Colonic mucosa (tissue), 4 donors: ENCODE measurements around the gene ANHX. TPM values are rescaled to one million over a fixed set of nuclear protein-coding genes. Genes with fewer than 3 reads are reported as not detected.
"Not testable (repeated sequence)": the region's sequence is repeated elsewhere in the genome, so short reads cannot be mapped to it uniquely, and the experiment has no call there.

Experiments
- DNase-seq: peaks from one replicate; pipeline ENCODE4 v3.0.0-alpha.2; 2020
- H3K27ac ChIP-seq: fragments of 200-600 bp; one replicate; pipeline ENCODE4 v1.8.0; 2021
- H3K27me3 ChIP-seq: fragments of 200-600 bp; one replicate; pipeline ENCODE4 v1.8.0; 2021
- H3K36me3 ChIP-seq: fragments of 200-600 bp; one replicate; pipeline ENCODE4 v1.8.0; 2021
- H3K4me1 ChIP-seq: fragments of 200-600 bp; one replicate; pipeline ENCODE4 v1.8.0; 2021; ENCODE audit warnings: mild to moderate bottlenecking
- H3K4me3 ChIP-seq: fragments of 200-600 bp; one replicate; pipeline ENCODE4 v1.8.0; 2021
- H3K9ac ChIP-seq, 2 donors: one replicate each; pipeline ENCODE4 v1.7.0; 2013; ENCODE audit warnings: control low read depth in 2 of 2, low read depth in 2 of 2, low read length in 2 of 2
- H3K9me3 ChIP-seq: fragments of 200-600 bp; one replicate; pipeline ENCODE4 v1.8.0; 2021
- intact Hi-C: fragments of 100-400 bp; cut with DNase I; formaldehyde crosslinking; loops from one replicate; pipeline ENCODE4 v1.14.1; 2022
- total RNA-seq, 2 donors: library from RNA; stranded (reverse); fragmentation: NEBNext Ultra II Directional in 1 of 2; extraction: Animal tissue kit (Norgen Biotek cat#: 25700) in 1 of 2; gene quantifications; one replicate each; pipeline ENCODE4 v1.2.1, GENCODE V29; 2021
- TF ChIP-seq, protein P1 (sequence below): fragments of 200-600 bp; IDR thresholded peaks from one replicate; pipeline ENCODE4 v1.8.0; 2022; ENCODE audit warnings: antibody characterized with exemption, mild to moderate bottlenecking
- donor health status: healthy.
- donor health status: DM: no; HTN: no; CAD: no.
- donor health status: DM: no; HTN: no; CAD: no.

The ANHX gene
- total RNA-seq = not detected

DNA sequence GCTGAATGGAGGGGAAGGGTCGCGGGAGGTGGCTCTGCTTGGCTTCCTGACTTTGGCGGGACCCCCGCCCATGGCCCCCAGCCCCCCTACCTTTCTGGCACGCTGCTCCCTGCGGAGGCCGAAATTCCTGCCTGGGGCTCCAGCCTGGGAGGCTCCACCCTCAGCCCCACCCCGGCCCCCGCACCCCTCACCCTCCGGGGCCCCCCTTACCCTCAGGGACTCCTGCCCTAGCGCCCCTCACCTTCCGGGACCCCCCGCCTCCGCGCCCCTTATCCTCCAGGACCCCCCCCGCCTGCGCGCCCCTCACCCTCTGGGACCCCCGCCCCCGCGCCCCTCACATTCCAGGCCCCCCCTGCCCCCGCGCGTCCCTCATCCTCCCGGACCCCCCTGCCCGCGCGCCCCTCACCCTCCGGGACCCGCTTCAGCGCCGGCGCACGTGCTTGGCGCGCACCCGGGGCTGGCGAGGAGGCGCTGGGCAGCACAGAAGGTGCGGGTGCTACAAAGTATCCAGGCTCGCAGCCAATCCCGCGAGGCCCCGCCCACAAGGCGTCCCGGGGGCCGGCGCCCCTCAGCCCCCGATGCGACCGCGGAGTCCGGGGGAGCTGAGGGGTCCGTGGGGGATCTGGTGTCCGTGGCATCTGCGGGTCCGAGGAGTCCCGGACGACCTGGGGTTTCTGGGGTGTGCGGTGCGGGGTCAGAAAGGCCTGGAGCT lies at the start of gene ANHX:
ANHX (minus strand) TSS at position 477 of the 712 bp plus-strand sequence. CDS start 1,521 bp downstream, outside the sequence.
- no peak for DNase-seq
- Histone ChIP-seq H3K4me3 (no peak within 1 kb of the TSS), H3K9me3 (no peaks in the 10 kb centered on the region), H3K27me3 (no peaks in the 10 kb centered on the region), H3K9ac (no peak within 1 kb of the TSS), H3K4me1 (no peaks in the 10 kb centered on the region), H3K27ac (no peak within 1 kb of the TSS), H3K36me3 (no peaks in the 10 kb centered on the region)
- TF ChIP-seq, protein P1, sequence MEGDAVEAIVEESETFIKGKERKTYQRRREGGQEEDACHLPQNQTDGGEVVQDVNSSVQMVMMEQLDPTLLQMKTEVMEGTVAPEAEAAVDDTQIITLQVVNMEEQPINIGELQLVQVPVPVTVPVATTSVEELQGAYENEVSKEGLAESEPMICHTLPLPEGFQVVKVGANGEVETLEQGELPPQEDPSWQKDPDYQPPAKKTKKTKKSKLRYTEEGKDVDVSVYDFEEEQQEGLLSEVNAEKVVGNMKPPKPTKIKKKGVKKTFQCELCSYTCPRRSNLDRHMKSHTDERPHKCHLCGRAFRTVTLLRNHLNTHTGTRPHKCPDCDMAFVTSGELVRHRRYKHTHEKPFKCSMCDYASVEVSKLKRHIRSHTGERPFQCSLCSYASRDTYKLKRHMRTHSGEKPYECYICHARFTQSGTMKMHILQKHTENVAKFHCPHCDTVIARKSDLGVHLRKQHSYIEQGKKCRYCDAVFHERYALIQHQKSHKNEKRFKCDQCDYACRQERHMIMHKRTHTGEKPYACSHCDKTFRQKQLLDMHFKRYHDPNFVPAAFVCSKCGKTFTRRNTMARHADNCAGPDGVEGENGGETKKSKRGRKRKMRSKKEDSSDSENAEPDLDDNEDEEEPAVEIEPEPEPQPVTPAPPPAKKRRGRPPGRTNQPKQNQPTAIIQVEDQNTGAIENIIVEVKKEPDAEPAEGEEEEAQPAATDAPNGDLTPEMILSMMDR = no peak
- intact Hi-C loops = no loop called here

DNA sequence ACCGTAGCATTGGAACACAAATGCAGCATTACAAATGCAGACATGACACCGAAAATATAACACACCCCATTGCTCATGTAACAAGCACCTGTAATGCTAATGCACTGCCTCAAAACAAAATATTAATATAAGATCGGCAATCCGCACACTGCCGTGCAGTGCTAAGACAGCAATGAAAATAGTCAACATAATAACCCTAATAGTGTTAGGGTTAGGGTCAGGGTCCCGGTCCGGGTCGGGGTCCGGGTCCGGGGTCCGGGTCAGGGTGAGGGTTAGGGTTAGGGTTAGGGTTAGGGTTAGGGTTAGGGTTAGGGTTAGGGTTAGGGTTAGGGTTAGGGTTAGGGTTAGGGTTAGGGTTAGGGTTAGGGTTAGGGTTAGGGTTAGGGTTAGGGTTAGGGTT lies 29.0 kb upstream of the ANHX start:
- DNase-seq, H3K9me3 ChIP-seq, intact Hi-C loops: not testable (repeated sequence)

DNA sequence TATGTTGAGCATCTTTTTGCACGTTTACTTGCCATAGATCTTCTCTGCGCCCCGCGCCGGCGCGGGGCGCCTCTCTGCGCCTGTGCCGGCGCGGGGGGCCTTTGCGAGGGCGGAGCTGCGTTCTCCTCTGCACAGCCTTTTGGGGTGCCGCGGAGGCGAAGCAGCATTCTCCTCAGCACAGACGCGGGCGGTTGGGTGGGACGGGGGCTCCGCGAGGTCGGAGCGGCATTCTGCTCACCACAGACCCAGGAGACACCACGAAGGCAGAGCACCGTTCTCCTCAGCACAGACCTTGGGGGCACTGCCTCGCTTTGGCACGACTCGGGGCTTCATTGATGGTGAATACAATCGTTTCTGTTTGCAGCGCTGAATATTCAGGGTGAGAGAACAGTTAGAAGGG lies 28.5 kb upstream of the ANHX start:
- H3K4me1 ChIP-seq = no peaks in the 10 kb centered on the region
- TF ChIP-seq, protein P1 = no peak
- DNase-seq = no peak

More for the DNA sequence above, 29.0 kb upstream of the ANHX start:
- not testable (repeated sequence) for H3K9ac ChIP-seq, H3K4me1 ChIP-seq, H3K27me3 ChIP-seq, H3K27ac ChIP-seq, H3K36me3 ChIP-seq, H3K4me3 ChIP-seq

DNA sequence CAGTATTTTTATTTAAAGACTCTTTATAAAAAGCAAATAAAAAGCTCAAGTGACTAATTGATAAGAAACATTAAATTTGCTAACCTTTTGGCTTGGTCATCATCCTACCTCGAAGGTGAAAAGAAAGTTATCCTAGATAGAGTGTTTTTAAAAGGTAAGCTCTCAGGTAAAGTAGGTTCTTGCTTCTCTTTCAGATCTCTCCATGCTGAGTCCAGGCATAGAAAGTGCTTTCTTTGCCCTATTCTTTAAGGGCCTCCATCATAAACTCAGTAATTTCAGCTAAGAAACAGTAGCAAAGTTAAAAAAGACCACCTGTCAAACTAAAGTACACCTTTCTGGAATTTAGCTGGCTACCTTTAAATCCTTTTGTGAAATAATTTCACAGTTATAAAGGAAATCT lies 20.6 kb upstream of the ANHX start:
- no peak overlapping the region for H3K27ac ChIP-seq
- intact Hi-C loops = no loop called here
- no peaks in the 10 kb centered on the region for H3K9me3 ChIP-seq
- no peak overlapping the region for H3K9ac ChIP-seq
- DNase-seq = no peak
- TF ChIP-seq, protein P1 = no peak
- H3K4me1 ChIP-seq = no peaks in the 10 kb centered on the region
- H3K27me3 ChIP-seq = no peaks in the 10 kb centered on the region
- H3K36me3 ChIP-seq = no peaks in the 10 kb centered on the region
- H3K4me3 ChIP-seq = no peak overlapping the region

More for the DNA sequence above, 28.5 kb upstream of the ANHX start:
- Histone ChIP-seq H3K36me3 (no peaks in the 10 kb centered on the region), H3K9ac (no peak overlapping the region), H3K4me3 (no peak overlapping the region), H3K27ac (no peak overlapping the region), H3K27me3 (no peaks in the 10 kb centered on the region), H3K9me3 (no peaks in the 10 kb centered on the region)
- intact Hi-C loops = no loop called here

DNA sequence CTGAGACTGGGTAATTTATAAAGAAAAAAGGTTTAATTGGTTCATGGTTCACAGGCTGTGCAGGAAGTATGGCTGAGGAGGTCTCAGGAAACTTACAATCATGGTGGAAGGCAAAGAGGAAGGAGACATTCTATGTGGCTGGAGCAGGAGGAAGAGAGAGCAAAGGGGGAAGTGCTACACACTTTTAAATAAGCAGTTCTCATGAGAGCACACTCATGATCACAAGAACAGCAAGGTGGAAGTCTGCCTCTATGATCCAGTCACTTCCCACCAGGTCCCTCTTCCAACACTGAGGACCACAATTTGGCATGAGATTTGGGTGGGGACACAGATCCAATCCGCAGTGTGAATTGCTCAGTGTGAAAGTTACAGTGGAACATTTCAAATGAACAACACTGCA lies 20.2 kb upstream of the ANHX start:
- H3K9me3 ChIP-seq, H3K9ac ChIP-seq, H3K36me3 ChIP-seq, H3K27me3 ChIP-seq, H3K4me3 ChIP-seq, H3K4me1 ChIP-seq, intact Hi-C loops, H3K27ac ChIP-seq, DNase-seq: not testable (repeated sequence)

DNA sequence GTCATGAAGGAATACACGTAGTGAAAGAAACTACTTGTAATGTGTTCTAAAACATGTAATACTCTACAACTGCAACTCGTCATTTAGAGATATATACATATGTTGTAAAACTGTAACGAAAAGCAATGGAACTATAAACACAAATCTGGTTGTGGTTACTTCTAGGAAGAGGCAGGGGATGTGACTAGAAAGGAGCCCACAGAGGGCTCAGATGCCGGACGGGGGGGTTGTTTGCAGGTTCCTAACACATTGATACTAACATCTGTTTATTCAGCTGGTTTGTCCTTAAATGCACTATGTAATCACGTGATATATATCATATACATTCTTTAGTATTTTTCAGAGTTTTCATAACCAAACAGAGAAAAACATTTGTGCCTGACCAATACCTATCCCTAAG lies 16.1 kb upstream of the ANHX start:
- H3K9me3 ChIP-seq = no peaks in the 10 kb centered on the region
- no peaks in the 10 kb centered on the region for H3K36me3 ChIP-seq
- TF ChIP-seq, protein P1 = no peak
- DNase-seq = no peak
- no peak overlapping the region for H3K27ac ChIP-seq
- H3K9ac ChIP-seq = no peak overlapping the region
- H3K27me3 ChIP-seq = no peaks in the 10 kb centered on the region
- no peak overlapping the region for H3K4me3 ChIP-seq
- no peaks in the 10 kb centered on the region for H3K4me1 ChIP-seq
- intact Hi-C loops = no loop called here
